ENCODE results near the gene AP5S1.

Gene AP5S1

GRCh38 chr20:3876676-3877075, 56.3 kb downstream of the AP5S1 start:
- Histone ChIP-seq H3K9ac (ENCODE audit: low read depth, low read length) (no peak overlapping the region), H3K9me3 (ENCODE audit: control insufficient read depth, insufficient read depth, low read length) (no peaks in the 10 kb centered on the region), H3K36me3 (ENCODE audit: insufficient read depth, low read length) (no peaks in the 10 kb centered on the region; the same call in 1 of the 2 replicates), H3K4me1 (ENCODE audit: insufficient read depth, low read length) (no peaks in the 10 kb centered on the region)
